ENCODE data around the gene ST8SIA1.
"Not testable (repeated sequence)": the region's sequence is repeated elsewhere in the genome, so short reads cannot be mapped to it uniquely, and the experiment has no call there.

The ST8SIA1 gene

GRCh38 chr12:22169376-22169775 is 165.1 kb downstream of the ST8SIA1 start:
- DNase-seq (ENCODE audit: low read depth) = no peak

GRCh38 chr12:22164139-22164538 is 170.4 kb downstream of the ST8SIA1 start:
- DNase-seq (ENCODE audit: low read depth) = no peak

GRCh38 chr12:22163594-22163993 is 170.9 kb downstream of the ST8SIA1 start:
- DNase-seq (ENCODE audit: low read depth) = no peak

GRCh38 chr12:22160396-22161003 is 174.0 kb downstream of the ST8SIA1 start:
- DNase-seq (ENCODE audit: low read depth) = no peak

- not testable (repeated sequence) for DNase-seq (ENCODE audit: low read depth)
These were observed 185.2 kb downstream of the ST8SIA1 start for GRCh38 chr12:22149286-22149685.

- not testable (repeated sequence) for DNase-seq (ENCODE audit: low read depth)
These were observed 187.8 kb downstream of the ST8SIA1 start for GRCh38 chr12:22146686-22147085.
